ENCODE data around the gene BCL2. TPM values are rescaled to one million over a fixed set of nuclear protein-coding genes. Genes with fewer than 3 reads are reported as not detected.

Gene BCL2
- total and polyA plus RNA-seq, 9 of the 15 experiments (the other 6 are each of a cell fraction or from before 2014, with no cell fraction given): 0.10 to 1.1 (median 0.65) TPM

- TF ChIP-seq PREB (CRISPR knock-in tag; IDR thresholded peaks at IDR 0.05) (no peak), ZNF780A (CRISPR knock-in tag; IDR thresholded peaks at IDR 0.05) (no peak), RBFOX2 (IDR thresholded peaks at IDR 0.05; ENCODE audit: low read depth, low read length) (peak; percentile 95), CAMTA2 (CRISPR knock-in tag; conservative IDR thresholded peaks at IDR 0.05) (no peak), POLR2H (tag; IDR thresholded peaks at IDR 0.05; ENCODE audit: low read depth) (peak; percentile 71), LCOR (CRISPR knock-in tag; IDR thresholded peaks at IDR 0.05) (peak; percentile 89), ZBTB40 (IDR thresholded peaks at IDR 0.05) (peak; percentile 60), ZBTB40 (CRISPR knock-in tag; IDR thresholded peaks at IDR 0.05) (no peak), SRF (CRISPR knock-in tag; IDR thresholded peaks at IDR 0.05) (peak; percentile 47 to 90; a peak in 3 of 4 replicates), ELF2 (CRISPR knock-in tag; IDR thresholded peaks at IDR 0.05) (no peak), POLR2B (IDR thresholded peaks at IDR 0.05; ENCODE audit: low read depth, partially characterized antibody) (peak; percentile 78), ZNF197 (CRISPR knock-in tag; IDR thresholded peaks at IDR 0.05; ENCODE audit: low read depth) (0 out of 2 replicates have a peak, but pooled peaks have one; percentile 11), CREB3L1 (IDR thresholded peaks at IDR 0.05; ENCODE audit: borderline replicate concordance, low read depth) (0 out of 2 replicates have a peak, but pooled peaks have one; percentile 46), ZEB2 (IDR thresholded peaks at IDR 0.05) (no peak), KLF16 (IDR thresholded peaks at IDR 0.05) (no peak), HNRNPLL (IDR thresholded peaks at IDR 0.05; ENCODE audit: low read depth, low read length, poor library complexity, severe bottlenecking) (peak; percentile 2)
These were observed 47.7 kb upstream of the BCL2 start, which contains the start of gene KDSR (continued) for GRCh38 chr18:63367053-63367953.

All from K562 (cell line).